Measurements from ENCODE around the gene NAA50. TPM values are rescaled to one million over a fixed set of nuclear protein-coding genes. Genes with fewer than 3 reads are reported as not detected.

Gene NAA50
- polyA plus RNA-seq, 1 of the 3 experiments (the other 2 are of a cell fraction), result 79.5 TPM

DNA sequence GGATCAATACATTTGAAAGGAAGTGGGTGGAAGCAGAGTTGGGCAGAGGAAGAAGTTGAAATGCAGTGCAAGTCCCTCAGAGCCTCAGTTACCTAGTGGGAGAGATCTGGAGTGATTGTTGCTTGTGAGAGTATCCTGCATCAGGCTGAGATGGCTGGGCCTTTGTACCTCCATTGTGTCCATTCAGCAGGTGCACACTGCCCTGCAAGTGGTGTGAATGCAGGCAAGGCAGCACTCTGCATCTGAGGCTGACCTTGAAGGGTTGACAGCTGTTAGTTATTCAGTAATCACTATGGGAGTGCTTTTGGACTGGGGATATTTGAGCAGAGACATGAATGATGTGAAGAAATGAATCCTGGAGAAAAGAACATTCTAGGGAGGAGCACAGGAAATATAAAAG lies 25.9 kb upstream of the NAA50 start:
- POLR2A ChIA-PET, result no interaction called here
- TF ChIP-seq, protein P1, sequence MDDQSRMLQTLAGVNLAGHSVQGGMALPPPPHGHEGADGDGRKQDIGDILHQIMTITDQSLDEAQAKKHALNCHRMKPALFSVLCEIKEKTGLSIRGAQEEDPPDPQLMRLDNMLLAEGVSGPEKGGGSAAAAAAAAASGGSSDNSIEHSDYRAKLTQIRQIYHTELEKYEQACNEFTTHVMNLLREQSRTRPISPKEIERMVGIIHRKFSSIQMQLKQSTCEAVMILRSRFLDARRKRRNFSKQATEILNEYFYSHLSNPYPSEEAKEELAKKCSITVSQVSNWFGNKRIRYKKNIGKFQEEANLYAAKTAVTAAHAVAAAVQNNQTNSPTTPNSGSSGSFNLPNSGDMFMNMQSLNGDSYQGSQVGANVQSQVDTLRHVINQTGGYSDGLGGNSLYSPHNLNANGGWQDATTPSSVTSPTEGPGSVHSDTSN (IDR thresholded peaks at IDR 0.05), result no peak
- TF ChIP-seq GATA2 (CRISPR knock-in tag; IDR thresholded peaks at IDR 0.05), result no peak

DNA sequence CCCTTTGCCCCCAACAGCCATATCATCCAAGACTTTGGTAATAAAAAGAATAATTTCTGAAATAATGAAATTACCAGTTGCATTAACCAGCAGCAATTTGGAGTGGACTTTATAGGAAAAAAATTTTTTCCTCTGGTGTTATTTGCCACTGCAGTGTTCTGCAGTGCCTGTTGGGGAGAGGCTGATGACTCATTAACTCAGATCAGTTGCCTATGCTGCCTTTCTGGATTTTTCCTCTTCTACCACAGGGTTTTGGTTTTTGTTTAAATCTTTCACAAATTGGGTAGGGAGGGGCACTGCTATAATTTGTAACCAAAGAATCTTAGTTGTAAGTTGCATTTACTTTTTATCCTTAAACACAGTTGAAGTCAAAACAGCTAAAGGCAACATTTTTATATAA lies 23.5 kb upstream of the NAA50 start:
- H3K27ac ChIP-seq (ENCODE audit: low read depth in 2 of 2, low read length in 1 of 2), result peak overlapping the region in 1 of 2 experiments; percentile 29; a peak in 1 of 4 replicates
- ChIA-PET CTCF (interaction anchor here (1.6 kb wide), 1 partner anchor 12 kb away, joined by 5 read pairs; no protein-coding TSS in a partner anchor), POLR2A (no interaction called here)
- DNase-seq, result peak; percentile 12
- H3K27me3 ChIP-seq (ENCODE audit: insufficient read depth), result no peaks in the 10 kb centered on the region
- peaks cover 4% of the 10 kb centered on the region for H3F3A ChIP-seq (replicated peaks; ENCODE audit: insufficient read depth)
- no peak overlapping the region for H3K4me2 ChIP-seq
- no peaks in the 10 kb centered on the region for H3K9me2 ChIP-seq
- H3K4me1 ChIP-seq (ENCODE audit: control insufficient read depth in 1 of 2, insufficient read depth in 2 of 2, low read depth in 1 of 2, low read length in 1 of 2), result no peaks in the 10 kb centered on the region
- 0 out of 2 replicates have a peak, but pooled peaks cover 5% of the 10 kb centered on the region for H3K79me2 ChIP-seq (ENCODE audit: insufficient read depth)
- H3K9ac ChIP-seq, result no peak overlapping the region
- H3K4me3 ChIP-seq (ENCODE audit: low read depth in 2 of 2, low read length in 1 of 2), result no peak overlapping the region
- peak overlapping the region; percentile 36 for H2AFZ ChIP-seq (ENCODE audit: low read depth)
- H4K20me1 ChIP-seq (ENCODE audit: insufficient read depth), result no peaks in the 10 kb centered on the region
- TF ChIP-seq FOSL2 (IDR thresholded peaks at IDR 0.05; ENCODE audit: borderline replicate concordance, low read depth) (peak; percentile 72), POLR2AphosphoS5 (IDR thresholded peaks at IDR 0.05; ENCODE audit: low read depth, low read length) (no peak), JUND (IDR thresholded peaks at IDR 0.05) (peak; percentile 57), MXI1 (IDR thresholded peaks at IDR 0.05; ENCODE audit: low read depth, low read length) (no peak), ELF1 (IDR thresholded peaks at IDR 0.05) (no peak), YY1 (IDR thresholded peaks at IDR 0.05; ENCODE audit: low read depth) (no peak)
- TF ChIP-seq, protein P2, sequence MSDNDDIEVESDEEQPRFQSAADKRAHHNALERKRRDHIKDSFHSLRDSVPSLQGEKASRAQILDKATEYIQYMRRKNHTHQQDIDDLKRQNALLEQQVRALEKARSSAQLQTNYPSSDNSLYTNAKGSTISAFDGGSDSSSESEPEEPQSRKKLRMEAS (IDR thresholded peaks at IDR 0.05; ENCODE audit: low read depth), result 0 out of 2 replicates have a peak, but pooled peaks have one; percentile 18
- TF ChIP-seq, protein P3, sequence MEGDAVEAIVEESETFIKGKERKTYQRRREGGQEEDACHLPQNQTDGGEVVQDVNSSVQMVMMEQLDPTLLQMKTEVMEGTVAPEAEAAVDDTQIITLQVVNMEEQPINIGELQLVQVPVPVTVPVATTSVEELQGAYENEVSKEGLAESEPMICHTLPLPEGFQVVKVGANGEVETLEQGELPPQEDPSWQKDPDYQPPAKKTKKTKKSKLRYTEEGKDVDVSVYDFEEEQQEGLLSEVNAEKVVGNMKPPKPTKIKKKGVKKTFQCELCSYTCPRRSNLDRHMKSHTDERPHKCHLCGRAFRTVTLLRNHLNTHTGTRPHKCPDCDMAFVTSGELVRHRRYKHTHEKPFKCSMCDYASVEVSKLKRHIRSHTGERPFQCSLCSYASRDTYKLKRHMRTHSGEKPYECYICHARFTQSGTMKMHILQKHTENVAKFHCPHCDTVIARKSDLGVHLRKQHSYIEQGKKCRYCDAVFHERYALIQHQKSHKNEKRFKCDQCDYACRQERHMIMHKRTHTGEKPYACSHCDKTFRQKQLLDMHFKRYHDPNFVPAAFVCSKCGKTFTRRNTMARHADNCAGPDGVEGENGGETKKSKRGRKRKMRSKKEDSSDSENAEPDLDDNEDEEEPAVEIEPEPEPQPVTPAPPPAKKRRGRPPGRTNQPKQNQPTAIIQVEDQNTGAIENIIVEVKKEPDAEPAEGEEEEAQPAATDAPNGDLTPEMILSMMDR (IDR thresholded peaks at IDR 0.05), result no peak
- TF ChIP-seq, protein P4, sequence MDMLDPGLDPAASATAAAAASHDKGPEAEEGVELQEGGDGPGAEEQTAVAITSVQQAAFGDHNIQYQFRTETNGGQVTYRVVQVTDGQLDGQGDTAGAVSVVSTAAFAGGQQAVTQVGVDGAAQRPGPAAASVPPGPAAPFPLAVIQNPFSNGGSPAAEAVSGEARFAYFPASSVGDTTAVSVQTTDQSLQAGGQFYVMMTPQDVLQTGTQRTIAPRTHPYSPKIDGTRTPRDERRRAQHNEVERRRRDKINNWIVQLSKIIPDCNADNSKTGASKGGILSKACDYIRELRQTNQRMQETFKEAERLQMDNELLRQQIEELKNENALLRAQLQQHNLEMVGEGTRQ (IDR thresholded peaks at IDR 0.05; ENCODE audit: borderline replicate concordance, low read depth, low read length), result no peak
- no peaks in the 10 kb centered on the region for H3K36me3 ChIP-seq (replicated peaks in 1 of 2; ENCODE audit: control insufficient read depth in 1 of 2, insufficient read depth in 2 of 2, low read length in 1 of 2)
- H3K9me3 ChIP-seq, result no peaks in the 10 kb centered on the region

More for the DNA sequence above, 25.9 kb upstream of the NAA50 start:
- no peak for DNase-seq
- no peak overlapping the region for H3K4me3 ChIP-seq (ENCODE audit: low read depth in 2 of 2, low read length in 1 of 2)
- H3K9me2 ChIP-seq, result no peaks in the 10 kb centered on the region
- CTCF ChIA-PET, result no interaction called here
- H2AFZ ChIP-seq (ENCODE audit: low read depth), result no peak overlapping the region
- no peak overlapping the region for H3K4me2 ChIP-seq
- H3K4me1 ChIP-seq (ENCODE audit: control insufficient read depth in 1 of 2, insufficient read depth in 2 of 2, low read depth in 1 of 2, low read length in 1 of 2), result no peaks in the 10 kb centered on the region
- H3K79me2 ChIP-seq (ENCODE audit: insufficient read depth), result no peaks in the 10 kb centered on the region
- peaks cover 4% of the 10 kb centered on the region for H3F3A ChIP-seq (replicated peaks; ENCODE audit: insufficient read depth)
- H3K9me3 ChIP-seq, result no peaks in the 10 kb centered on the region
- no peak overlapping the region for H3K9ac ChIP-seq
- H3K27me3 ChIP-seq (ENCODE audit: insufficient read depth), result no peaks in the 10 kb centered on the region
- no peaks in the 10 kb centered on the region for H3K36me3 ChIP-seq (replicated peaks in 1 of 2; ENCODE audit: control insufficient read depth in 1 of 2, insufficient read depth in 2 of 2, low read length in 1 of 2)
- no peaks in the 10 kb centered on the region for H4K20me1 ChIP-seq (ENCODE audit: insufficient read depth)
- no peak overlapping the region for H3K27ac ChIP-seq (ENCODE audit: low read depth in 2 of 2, low read length in 1 of 2)
